Breast epithelium (tissue), 3 donors: ENCODE measurements around the gene PSD.

ENCODE experiments used
- POLR2AphosphoS5 ChIP-seq, 3 donors: sonication (generic); formaldehyde crosslinking; IDR thresholded peaks; one replicate each; pipeline ENCODE4 v1.6.1; 2017; ENCODE audit warnings: antibody characterized with exemption in 3 of 3
- TF ChIP-seq, protein P1 (sequence below), 3 donors: fragments of 450-650 bp; IDR thresholded peaks; one replicate each; pipeline ENCODE4 v1.5.1; 2016 to 2017; ENCODE audit warnings: antibody characterized with exemption in 3 of 3, mild to moderate bottlenecking in 3 of 3, moderate library complexity in 3 of 3

DNA sequence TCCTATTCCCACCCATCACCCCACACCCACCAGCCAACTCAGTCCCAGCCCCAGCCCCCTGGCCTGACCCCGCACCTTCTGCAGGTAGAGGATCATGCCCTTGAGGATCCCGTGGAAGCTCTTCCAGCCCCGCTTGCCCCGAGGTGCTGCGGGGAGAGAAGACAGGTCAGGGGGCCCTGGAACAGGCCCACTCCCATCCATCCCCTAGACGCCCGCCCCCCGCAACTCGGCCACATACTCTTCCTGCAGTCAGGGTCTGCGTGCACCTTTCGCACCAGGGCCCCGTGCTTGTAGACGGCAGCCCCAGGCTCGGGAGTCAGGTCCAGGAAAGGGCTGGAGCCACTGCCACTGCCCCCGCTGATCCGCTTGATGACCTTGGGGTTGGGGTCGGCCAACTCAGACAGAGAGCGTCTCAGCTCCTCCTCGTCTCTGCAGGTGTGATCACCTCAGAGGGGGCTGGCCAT, 13.4 kb downstream of the PSD start:
- TF ChIP-seq, protein P1, sequence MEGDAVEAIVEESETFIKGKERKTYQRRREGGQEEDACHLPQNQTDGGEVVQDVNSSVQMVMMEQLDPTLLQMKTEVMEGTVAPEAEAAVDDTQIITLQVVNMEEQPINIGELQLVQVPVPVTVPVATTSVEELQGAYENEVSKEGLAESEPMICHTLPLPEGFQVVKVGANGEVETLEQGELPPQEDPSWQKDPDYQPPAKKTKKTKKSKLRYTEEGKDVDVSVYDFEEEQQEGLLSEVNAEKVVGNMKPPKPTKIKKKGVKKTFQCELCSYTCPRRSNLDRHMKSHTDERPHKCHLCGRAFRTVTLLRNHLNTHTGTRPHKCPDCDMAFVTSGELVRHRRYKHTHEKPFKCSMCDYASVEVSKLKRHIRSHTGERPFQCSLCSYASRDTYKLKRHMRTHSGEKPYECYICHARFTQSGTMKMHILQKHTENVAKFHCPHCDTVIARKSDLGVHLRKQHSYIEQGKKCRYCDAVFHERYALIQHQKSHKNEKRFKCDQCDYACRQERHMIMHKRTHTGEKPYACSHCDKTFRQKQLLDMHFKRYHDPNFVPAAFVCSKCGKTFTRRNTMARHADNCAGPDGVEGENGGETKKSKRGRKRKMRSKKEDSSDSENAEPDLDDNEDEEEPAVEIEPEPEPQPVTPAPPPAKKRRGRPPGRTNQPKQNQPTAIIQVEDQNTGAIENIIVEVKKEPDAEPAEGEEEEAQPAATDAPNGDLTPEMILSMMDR (IDR thresholded peaks at IDR 0.05), result no peak
- TF ChIP-seq POLR2AphosphoS5 (IDR thresholded peaks at IDR 0.05), result no peak
